Mucosa of descending colon (tissue), 3 donors: ENCODE results near the gene BLM. TPM values are rescaled to one million over a fixed set of nuclear protein-coding genes. Genes with fewer than 3 reads are reported as not detected.

Source experiments
- ATAC-seq: fragments of 200-7000 bp; cut with Tn5 transposase; one replicate; pipeline ENCODE4 v1.9.1; 2020; ENCODE audit warnings: mild to moderate bottlenecking, moderate library complexity
- DNase-seq, 3 donors: peaks; one replicate each; pipeline ENCODE4 v3.0.0-alpha.2; 2020
- H3K36me3 ChIP-seq: fragments of 200-600 bp; one replicate; pipeline ENCODE4 v1.8.0; 2021; ENCODE audit warnings: low read depth, mild to moderate bottlenecking
- H3K4me1 ChIP-seq: fragments of 200-600 bp; one replicate; pipeline ENCODE4 v1.8.0; 2021; ENCODE audit warnings: low read depth, mild to moderate bottlenecking
- H3K4me3 ChIP-seq: fragments of 200-600 bp; one replicate; pipeline ENCODE4 v1.8.0; 2021; ENCODE audit warnings: mild to moderate bottlenecking
- H3K9me3 ChIP-seq: fragments of 200-600 bp; one replicate; pipeline ENCODE4 v1.8.0; 2021; ENCODE audit warnings: mild to moderate bottlenecking
- intact Hi-C, 2 donors: fragments of 100-400 bp; cut with DNase I in 1 of 2; cut with micrococcal nuclease in 1 of 2; formaldehyde crosslinking; loops; one replicate each; pipeline versions ENCODE4 v1.11.0 to v1.11.1; 2022; cut with DNase I, micrococcal nuclease
- total RNA-seq, 3 donors: library from RNA; stranded (reverse); fragmentation: NEBNext Ultra II Directional in 2 of 3; extraction: Animal tissue kit (Norgen Biotek cat#: 25700) in 2 of 3; gene quantifications; one replicate each; pipeline versions ENCODE4 v1.2.1 to v1.2.4, GENCODE V29; 2021 to 2023
- TF ChIP-seq, protein P1 (sequence below): fragments of 200-600 bp; IDR thresholded peaks from one replicate; pipeline ENCODE4 v1.8.0; 2022; ENCODE audit warnings: antibody characterized with exemption, mild to moderate bottlenecking
- donor health status: DM: no; HTN: no; CAD: no; lungs with moderate emphysema.
- donor health status: DM: no; HTN: no; CAD: no.
- donor health status: DM: no; HTN: yes; CAD: no.

Gene BLM
- total RNA-seq, 3 donors from 2014 or later = 2.9 to 7.2 (median 4.1) TPM

DNA sequence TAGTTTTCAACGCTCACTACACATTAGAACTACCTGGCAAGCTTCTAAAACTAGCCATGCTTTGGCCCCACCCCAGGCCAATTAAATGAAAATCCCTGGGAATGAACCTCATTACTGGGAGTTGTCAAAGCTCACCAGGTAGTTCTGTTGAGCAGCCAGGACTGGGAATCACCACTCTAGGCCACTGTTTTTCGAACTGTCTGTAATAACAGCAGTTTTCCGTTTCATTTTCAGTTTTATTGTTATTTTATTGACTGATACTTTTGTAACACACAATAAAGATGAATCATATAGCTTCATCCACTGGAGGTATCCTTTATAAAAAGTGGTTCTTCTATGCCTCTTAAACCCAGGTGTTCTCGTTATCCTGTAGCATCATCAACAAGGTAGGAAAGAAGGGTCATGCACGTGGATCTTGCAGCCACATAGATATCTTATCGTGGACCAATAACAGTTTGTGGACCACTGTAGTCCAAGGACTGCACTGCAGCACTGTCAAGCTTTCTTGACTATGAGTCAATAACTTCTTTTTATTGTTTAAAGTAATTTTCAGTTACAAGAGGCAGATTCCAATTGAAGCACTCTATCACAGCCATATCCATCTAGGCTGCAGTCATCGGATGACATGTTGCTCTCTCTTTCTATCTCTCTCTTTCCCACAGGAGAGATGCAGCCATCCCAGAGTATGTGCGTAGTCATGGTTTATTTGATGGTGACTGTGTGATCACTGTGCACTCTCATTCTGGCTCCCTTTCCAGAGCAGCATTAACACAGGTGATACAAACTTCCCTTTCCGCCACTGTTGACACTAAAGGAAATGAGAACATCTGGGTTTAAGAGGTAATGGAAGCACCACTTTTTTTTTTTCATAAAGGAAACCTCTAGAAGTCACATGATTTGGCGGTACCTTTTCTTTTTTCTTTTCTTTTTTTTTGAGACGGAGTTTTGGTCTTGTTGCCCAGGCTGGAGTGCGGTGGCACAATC, 39.0 kb upstream of the BLM start:
- intact Hi-C loops = no loop called here
- Histone ChIP-seq H3K9me3 (no peaks in the 10 kb centered on the region), H3K36me3 (no peaks in the 10 kb centered on the region), H3K4me1 (peaks cover 6% of the 10 kb centered on the region), H3K4me3 (no peak overlapping the region)
- DNase-seq (no peak), ATAC-seq (peak; percentile 86)
- TF ChIP-seq, protein P1, sequence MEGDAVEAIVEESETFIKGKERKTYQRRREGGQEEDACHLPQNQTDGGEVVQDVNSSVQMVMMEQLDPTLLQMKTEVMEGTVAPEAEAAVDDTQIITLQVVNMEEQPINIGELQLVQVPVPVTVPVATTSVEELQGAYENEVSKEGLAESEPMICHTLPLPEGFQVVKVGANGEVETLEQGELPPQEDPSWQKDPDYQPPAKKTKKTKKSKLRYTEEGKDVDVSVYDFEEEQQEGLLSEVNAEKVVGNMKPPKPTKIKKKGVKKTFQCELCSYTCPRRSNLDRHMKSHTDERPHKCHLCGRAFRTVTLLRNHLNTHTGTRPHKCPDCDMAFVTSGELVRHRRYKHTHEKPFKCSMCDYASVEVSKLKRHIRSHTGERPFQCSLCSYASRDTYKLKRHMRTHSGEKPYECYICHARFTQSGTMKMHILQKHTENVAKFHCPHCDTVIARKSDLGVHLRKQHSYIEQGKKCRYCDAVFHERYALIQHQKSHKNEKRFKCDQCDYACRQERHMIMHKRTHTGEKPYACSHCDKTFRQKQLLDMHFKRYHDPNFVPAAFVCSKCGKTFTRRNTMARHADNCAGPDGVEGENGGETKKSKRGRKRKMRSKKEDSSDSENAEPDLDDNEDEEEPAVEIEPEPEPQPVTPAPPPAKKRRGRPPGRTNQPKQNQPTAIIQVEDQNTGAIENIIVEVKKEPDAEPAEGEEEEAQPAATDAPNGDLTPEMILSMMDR = no peak

DNA sequence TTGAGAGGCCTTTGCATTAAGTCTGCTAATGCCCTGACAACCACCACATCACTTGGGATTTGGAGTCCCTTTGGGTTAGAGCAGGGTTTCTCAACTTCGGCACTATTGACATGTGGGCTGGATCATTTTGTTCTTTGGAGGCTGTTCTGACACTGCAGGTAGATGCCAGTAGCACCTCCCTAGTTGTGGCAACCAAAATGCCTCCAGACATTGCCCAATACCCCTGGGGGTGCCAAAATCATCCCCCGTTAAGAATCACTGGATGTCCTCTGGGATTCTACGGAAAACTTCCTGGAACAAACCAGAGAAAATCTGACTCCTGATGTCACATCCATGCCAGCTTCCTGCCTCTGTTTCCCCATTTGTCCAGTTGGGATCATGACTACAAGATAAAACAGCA, 37.2 kb upstream of the BLM start:
- DNase-seq = no peak
- no peak overlapping the region for H3K4me3 ChIP-seq
- ATAC-seq = no peak
- no peaks in the 10 kb centered on the region for H3K9me3 ChIP-seq
- H3K4me1 ChIP-seq = peaks cover 6% of the 10 kb centered on the region
- intact Hi-C loops = no loop called here
- H3K36me3 ChIP-seq = no peaks in the 10 kb centered on the region
- TF ChIP-seq, protein P1 = no peak

DNA sequence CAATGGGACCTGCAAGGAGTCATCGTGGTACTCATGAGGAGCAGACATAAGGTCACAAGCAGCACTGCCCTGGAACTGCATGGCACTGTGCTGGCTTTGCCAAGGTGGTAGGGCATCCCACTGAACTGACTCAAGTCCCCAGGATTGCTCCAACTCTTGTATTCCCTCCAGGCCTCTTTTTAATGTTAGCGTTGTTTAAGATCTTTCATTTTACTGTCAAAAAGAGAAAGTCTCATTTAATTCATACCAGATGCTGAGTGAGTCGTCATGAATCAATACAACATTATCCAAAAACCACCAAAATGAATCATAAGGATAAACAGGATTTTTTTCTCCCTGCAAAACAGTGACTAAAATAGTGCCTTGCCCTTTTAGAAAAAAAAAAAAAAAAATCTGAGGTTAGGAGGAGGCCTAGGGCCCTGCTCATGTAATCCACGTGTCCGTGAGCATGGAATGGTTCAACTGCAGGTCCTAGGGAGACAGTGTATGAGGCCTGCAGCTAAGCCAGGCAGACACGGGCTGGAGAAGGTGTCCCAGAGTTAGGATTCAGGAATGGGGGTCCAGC, 36.7 kb upstream of the BLM start:
- H3K4me3 ChIP-seq = no peak overlapping the region
- DNase-seq = no peak
- H3K9me3 ChIP-seq = no peaks in the 10 kb centered on the region
- ATAC-seq = no peak
- no peaks in the 10 kb centered on the region for H3K36me3 ChIP-seq
- TF ChIP-seq, protein P1 = no peak
- intact Hi-C loops = no loop called here
- H3K4me1 ChIP-seq = peaks cover 6% of the 10 kb centered on the region

DNA sequence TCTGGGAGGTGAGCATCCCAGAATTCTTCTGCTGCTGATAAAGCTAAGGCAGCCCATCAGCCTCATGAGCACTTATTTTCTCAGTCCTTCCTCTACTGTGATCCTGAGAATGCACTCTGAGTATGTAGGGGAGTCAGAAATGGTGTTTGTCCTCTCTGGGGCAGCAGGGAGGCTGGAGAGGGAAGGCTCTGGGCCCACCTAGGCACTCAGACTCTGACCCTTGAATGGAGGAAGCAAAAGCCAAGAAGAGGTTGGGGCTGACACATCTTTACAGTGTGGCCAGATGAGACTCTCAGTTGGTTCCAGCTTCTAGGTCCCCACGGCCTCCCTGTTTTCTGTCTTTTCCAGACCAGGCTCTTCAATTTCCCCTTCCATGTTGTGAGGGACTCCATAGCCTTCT, 36.1 kb upstream of the BLM start:
- peaks cover 6% of the 10 kb centered on the region for H3K4me1 ChIP-seq
- DNase-seq = no peak
- H3K36me3 ChIP-seq = no peaks in the 10 kb centered on the region
- no peak overlapping the region for H3K4me3 ChIP-seq
- TF ChIP-seq, protein P1 = no peak
- no peak for ATAC-seq
- H3K9me3 ChIP-seq = no peaks in the 10 kb centered on the region
- intact Hi-C loops = no loop called here

DNA sequence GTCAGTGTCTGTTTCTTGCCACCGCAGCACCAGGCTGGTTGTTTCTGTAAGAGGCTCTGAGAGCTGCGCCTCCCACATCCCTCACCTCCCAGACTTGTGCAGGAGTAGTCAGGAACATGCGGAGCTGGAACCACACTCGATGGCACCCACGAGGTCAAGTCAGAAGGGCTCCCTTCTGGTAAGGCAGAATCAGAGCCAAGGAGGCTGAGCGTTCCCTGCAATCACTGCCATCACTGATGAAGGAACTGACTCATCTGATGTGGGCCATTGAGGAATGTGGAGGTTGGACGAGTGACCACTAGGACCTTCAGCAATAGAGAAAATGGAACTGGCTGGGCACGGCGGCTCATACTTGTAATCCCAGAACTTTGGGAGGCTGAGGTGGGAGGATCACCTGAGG, 35.7 kb upstream of the BLM start:
- DNase-seq (no peak), ATAC-seq (no peak)
- Histone ChIP-seq H3K4me3 (no peak overlapping the region), H3K36me3 (no peaks in the 10 kb centered on the region), H3K4me1 (peaks cover 6% of the 10 kb centered on the region), H3K9me3 (no peaks in the 10 kb centered on the region)
- intact Hi-C loops = no loop called here
- TF ChIP-seq, protein P1 = no peak
